GM18868 (cell line): ENCODE data around the gene OR5C1.
"Not testable (repeated sequence)": the region's sequence is repeated elsewhere in the genome, so short reads cannot be mapped to it uniquely, and the experiment has no call there.

Source experiments
- ATAC-seq: cut with Tn5 transposase; IDR thresholded peaks from one replicate; pipeline ENCODE4 v1.9.1; 2021; ENCODE audit warnings: mild to moderate bottlenecking, moderate library complexity; ENCODE audit not compliant: unreplicated experiment

OR5C1 gene

DNA sequence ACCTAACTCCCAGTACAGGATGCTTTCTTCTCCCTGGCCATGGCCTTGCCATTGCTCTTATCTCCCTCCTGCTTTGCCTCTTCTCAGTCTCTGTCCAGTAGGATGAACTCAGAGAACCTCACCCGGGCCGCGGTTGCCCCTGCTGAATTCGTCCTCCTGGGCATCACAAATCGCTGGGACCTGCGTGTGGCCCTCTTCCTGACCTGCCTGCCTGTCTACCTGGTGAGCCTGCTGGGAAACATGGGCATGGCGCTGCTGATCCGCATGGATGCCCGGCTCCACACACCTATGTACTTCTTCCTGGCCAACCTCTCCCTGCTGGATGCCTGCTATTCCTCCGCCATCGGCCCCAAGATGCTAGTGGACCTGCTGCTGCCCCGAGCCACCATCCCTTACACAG is at the start of gene OR5C1:
Gene OR5C1, plus strand, starts transcription at position 103 of the 400 bp plus-strand sequence. Its CDS starts 0 bp downstream, at position 103.
- no peak for ATAC-seq

DNA sequence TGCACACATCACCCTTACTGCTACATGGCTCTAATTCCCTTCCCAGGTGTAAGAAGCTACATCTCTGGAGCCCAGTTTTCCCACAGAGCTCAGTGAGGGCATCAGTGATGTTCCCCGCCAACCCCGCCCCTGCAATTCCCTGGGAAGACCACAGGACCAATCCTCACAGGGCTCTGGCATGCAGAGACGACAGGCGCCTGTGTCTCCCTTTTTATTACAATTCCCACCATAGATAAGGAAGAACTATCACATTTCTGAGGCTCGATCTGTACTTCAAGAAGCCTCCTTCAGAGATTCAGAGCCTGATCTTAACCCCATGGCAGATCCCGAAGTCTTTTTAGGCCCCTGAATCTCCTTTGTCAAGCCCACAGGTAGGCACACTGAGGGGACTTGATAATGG is 46.7 kb upstream of the OR5C1 start, which contains the start of gene OR1L6:
Gene OR1L6, plus strand, starts transcription at position 301 of the 400 bp plus-strand sequence. CDS start 7,545 bp downstream, outside the sequence.
- no peak for ATAC-seq

DNA sequence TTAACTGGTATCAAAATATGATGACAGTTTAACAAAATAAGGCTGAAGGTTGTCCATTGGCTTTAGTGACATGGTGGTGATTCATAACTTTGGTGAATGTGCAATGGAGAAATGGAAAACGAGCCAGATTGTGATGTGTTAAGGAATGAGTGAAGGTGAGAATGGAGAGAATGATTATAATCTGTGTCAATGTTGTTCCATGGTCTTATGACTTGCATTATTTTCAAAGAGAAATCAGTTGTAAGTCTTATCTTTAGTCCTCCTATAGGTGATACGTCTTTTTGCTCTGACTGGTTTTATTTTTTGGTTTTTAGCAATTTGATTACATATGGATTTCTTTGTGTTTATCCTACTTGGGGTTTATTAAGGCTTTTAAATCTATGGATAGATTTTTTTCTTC is 33.9 kb upstream of the OR5C1 start:
- no peak for ATAC-seq

DNA sequence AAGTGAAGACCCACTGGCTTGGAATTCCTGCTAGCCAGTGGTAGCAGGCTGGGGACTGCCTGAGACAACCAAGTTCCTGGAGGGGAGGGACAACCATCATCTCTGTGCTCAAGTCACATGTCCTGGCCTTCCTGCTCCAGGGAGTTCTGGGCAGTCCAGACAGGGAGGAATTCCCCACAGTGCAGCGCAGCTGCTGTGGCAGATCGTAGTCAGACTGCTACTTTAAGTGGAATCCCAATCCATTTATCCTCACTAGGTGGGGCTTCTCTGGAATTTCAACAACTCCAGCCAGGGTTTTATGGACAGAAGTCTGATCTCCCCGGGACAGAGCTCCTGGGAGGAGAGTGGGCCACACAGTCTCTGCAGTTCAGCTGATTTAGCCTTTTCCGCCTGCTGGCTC is 20.9 kb upstream of the OR5C1 start:
- ATAC-seq: no peak

DNA sequence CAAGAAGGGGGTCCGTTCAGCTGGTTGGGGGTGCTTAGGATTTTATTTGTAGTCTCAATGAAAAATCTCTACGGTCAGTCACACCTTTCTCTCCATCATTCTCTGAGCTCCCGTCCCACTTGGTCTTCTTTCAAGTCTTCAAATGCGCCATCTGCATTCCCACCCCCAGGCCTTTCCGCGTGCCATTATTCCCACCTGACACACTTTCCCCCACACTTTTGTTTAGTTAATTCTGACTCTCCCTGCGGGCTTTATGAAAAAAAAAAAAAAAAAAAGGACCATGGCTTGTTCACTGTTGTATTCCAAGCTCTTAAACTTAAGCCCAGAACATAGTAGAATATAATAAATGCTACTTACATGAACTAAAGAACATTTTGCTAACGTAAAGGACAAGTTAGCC is 11.7 kb upstream of the OR5C1 start:
- no peak for ATAC-seq

DNA sequence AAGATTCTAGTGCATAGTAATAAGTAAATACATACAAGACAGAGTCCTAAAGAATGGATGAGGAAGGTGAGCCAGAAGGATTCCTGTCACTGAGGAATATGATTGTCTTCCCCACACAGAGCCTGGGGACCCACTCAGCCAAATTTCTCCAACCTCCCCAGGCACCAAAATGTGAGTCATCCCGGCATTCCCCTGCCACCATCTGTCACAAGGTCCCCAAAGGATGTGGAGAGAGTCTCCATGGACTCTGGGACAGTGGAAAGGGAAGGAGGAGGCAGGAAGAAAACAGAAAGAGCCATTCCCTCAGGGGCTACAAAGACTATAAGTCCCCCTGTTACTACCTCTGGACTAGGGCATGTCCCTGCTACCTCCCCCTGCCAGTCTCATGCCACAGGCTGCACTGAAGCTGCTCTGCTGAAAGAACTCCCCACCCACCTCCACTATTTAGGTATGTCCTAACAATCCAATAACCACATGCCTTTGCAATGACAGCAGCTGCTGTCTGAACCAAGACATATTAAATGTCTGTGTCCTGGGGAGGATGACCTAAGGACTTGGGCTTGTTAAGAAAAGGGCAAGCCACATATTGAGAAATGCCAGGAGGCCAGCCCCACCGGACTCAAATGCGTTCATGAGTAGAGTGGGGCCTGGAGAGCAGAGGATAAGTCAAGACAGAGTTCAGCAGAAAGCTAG is 10.7 kb upstream of the OR5C1 start:
- no peak for ATAC-seq

DNA sequence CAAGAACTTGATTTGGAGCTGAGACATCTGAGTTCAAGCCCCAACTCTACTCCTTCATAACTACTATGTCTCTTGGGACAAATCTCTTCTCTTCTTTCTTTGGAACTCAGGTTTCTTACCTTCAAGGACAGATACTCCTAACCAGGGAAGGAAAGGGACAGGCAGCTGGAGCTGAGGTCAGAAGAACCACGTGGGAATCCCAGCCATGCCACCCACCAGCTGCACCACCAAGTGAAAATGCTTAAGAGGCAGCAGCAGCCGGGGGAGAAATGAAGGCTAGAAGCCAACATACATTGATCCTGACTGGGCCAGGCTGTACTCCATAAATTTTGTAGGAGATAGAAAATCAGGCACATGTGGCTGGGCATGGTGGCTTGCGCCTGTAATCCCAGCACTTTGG is 9.6 kb upstream of the OR5C1 start:
- ATAC-seq: no peak

DNA sequence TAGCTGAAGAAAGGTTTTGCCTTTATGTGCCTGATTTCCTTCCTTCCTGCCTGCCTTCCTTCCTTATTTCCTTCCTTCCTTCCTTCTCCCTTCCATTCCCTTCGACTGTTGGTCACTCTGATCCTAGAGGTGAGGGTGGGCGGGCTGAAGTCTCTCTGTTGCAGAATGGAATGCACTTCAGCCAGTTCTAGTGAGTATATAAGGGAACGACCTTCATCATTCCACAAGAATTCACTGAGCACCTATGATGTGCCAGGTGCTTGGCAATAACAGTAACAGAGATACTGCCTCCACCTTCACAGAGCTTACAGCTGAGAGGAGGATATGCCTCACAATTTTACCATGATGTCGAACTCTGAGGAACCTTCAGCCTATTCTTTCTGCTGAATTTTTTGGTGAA is 8.7 kb upstream of the OR5C1 start:
- no peak for ATAC-seq

DNA sequence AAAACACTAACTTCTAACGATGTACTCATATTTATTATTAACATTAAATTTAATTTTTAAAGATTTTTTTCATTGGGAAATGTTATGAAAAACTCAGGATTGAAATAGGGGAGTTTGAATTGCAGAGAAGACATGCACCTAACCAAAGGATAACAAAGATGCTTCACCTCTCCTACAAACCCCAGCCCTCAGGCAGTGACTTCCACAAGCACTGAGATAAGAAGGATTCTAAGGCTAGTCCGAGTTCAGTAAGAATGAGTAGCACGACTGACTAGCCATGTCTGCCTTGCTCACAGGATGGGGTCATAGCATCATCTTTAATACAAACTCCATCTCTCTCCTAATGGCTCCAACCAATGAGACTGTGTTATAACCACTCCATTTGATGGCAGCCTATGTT is 7.1 kb upstream of the OR5C1 start:
- ATAC-seq: no peak

DNA sequence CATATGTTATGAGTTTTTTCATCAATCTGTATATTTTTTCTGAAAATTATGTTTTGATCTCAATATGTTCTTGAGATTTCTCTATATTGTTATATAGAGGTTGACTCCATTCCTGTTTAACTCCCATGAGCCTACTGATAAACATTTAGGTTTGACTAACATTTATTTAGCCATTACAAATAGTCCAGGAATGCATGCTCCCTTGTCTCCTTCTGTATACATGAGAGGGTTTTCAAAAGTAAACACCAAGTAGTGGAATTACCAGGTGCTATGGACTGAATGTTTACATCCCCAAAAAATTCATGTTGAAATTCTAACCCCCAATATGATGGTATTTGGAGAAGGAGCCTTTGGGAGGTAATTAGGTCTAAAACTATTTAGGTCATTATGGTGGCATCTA is 3.5 kb upstream of the OR5C1 start:
- ATAC-seq: no peak

DNA sequence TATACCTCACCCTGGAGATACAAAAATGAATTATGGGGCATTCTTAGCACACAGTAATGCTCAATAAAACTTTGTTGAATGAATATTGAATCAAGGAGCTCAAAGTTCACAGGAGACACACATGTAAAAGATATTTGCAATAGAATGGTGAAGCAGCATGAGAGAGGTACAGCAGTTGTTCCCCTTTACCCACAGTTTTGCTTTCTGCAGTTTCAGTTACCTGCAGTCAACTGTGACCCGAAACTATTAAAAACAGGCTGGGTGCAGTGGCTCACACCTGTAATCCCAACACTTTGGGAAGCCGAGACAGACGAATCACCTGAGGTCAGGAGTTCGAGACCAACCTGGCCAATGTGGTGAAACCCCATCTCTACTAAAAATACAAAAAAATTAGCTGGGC is 2.4 kb upstream of the OR5C1 start:
- ATAC-seq: no peak

DNA sequence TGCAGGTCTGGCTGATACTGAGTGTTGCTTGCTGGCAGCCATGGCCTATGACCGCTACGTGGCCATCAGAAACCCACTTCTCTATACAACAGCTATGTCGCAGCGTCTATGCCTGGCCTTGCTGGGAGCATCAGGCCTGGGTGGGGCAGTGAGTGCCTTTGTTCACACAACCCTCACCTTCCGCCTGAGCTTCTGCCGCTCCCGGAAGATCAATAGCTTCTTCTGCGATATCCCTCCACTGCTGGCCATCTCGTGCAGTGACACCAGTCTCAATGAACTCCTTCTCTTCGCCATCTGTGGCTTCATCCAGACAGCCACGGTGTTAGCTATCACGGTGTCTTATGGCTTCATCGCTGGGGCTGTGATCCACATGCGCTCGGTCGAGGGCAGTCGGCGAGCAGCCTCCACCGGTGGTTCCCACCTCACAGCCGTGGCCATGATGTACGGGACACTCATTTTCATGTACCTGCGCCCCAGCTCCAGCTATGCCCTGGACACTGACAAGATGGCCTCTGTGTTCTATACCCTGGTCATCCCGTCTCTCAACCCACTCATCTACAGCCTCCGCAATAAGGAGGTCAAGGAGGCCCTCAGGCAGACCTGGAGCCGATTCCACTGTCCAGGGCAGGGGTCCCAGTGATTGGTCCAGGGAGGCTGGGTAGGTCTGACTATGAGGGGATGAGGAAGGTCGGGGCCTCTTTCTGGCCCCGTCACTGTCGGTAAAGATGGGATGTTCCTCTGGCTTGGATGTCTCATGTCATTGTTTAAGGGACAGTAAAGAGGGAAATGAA is 718 bp downstream of the OR5C1 start:
- ATAC-seq: no peak

DNA sequence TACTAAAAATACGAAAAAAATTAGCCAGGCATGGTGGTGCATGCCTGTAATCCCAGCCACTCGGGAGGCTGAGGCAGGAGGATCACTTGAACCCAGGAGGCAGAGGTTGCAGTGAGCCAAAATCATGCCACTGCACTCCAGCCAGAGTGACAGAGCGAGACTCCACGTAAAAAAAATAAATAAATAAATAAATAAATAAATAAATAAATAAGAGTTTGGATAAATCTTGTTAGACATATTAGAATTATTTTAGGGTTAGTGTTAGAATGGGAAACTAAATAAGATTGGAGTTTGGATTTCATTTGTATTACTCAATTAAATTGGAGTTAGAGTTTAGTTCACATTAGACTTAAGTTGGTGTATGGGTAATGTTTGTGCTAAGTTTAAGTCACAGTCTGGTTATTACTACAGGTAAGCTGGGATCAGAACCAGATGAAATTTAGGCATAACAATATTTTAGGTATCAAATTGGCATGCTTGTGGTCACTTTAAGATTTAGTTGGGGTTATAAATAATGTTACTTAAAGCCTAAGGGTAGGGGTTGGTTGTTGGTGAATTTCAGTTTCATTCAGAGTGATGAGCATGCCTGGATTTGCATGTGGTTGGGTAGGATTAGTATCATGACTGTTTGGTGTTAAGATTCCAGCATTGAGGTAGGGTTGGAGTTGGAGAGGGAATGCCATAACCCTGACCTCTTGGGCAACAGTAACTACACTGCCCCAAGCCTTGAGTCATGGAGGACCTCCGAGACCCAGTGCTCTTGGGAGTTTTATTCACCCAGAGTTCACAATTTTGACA is 3.3 kb downstream of the OR5C1 start:
- ATAC-seq: no peak

DNA sequence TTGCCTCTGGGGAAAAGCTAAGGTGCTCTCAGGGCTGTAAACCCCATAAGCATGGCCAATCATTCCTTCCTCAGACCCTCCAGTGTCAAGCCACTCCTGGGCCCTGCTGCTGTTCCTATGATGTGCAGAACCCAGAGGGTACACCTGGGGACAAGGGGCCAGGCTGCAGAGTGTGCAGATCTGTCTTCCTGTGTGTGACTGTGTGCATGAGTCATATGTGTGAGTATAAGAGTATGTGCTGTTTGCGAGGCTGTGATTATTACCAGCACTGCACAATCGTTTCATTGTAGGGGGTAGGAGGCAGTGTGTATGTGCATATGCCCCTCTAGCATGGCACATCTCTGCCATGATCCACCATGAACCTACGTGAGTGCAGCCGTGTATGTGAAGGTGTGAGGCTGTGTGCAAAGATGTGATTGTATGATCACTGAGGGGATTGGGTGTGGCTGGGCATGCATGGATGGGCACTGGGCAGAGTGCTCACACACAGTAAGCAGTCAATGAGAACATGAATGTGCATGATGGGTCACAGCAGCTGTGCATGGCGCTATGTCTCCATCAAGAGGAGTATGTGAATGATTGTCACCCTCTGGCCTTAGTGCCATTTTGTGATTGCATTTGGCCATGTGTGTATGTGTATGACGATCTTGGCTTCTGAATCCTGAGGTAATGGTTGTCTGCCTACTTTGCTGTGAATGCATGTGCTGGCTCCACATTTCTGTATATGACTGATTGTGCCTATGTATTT is 8.8 kb downstream of the OR5C1 start:
- no peak for ATAC-seq

DNA sequence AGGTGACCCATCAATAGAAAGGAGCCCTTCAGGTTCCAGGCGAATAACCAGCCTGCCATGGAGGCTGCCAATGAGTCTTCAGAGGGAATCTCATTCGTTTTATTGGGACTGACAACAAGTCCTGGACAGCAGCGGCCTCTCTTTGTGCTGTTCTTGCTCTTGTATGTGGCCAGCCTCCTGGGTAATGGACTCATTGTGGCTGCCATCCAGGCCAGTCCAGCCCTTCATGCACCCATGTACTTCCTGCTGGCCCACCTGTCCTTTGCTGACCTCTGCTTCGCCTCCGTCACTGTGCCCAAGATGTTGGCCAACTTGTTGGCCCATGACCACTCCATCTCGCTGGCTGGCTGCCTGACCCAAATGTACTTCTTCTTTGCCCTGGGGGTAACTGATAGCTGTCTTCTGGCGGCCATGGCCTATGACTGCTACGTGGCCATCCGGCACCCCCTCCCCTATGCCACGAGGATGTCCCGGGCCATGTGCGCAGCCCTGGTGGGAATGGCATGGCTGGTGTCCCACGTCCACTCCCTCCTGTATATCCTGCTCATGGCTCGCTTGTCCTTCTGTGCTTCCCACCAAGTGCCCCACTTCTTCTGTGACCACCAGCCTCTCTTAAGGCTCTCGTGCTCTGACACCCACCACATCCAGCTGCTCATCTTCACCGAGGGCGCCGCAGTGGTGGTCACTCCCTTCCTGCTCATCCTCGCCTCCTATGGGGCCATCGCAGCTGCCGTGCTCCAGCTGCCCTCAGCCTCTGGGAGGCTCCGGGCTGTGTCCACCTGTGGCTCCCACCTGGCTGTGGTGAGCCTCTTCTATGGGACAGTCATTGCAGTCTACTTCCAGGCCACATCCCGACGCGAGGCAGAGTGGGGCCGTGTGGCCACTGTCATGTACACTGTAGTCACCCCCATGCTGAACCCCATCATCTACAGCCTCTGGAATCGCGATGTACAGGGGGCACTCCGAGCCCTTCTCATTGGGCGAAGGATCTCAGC is 11.6 kb downstream of the OR5C1 start, which contains the start of gene OR1K1:
Gene OR1K1, plus strand, starts transcription at position 58 of the 995 bp plus-strand sequence. Its CDS starts 0 bp downstream, at position 58.
- ATAC-seq: no peak

DNA sequence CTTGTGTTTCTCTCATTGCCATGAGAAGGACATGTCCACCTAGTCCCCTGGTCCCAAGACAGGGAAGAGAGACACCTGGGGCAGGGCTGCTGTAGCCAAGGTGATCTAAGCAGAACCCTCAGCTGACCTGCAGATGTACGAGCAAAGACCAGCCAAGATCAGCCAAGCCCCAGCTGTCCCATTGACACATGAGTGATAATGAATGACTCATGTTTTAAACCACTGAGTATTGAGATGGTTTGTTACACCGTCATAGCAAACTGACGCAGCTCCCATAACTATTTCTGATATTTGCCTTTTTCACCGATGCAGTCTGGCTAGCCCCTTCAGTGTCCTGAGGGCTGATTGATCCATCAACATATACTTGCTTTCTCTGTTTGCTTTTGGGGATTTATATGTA is 17.9 kb downstream of the OR5C1 start:
- no peak for ATAC-seq

DNA sequence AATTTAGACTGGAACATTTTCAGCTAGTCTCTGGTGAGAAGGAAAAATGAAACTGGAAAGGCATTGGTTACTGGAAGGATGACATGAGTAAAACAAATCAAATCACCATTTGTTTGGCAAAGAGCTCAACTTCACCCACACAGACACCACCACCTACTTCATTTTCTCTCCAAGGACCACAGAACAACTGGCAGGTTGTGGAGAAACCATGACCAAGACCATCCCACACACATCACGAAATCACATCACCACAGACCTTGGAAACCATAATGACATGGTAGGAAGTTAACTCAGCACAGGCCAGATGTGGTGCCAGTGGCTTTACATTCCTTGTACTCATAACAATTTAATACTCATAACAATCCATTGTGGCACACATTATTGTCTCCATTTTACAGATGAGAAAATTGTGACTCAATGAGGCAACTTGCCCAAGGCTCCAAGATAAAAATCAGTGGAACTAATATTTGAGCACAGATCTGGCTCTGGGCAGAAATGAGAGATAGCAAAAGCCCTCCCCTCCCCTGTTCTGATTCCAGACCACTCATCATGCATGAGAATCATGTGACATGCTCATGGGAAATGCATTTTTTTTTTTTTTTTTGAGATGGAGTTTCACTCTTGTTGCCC is 18.7 kb downstream of the OR5C1 start:
- no peak for ATAC-seq

DNA sequence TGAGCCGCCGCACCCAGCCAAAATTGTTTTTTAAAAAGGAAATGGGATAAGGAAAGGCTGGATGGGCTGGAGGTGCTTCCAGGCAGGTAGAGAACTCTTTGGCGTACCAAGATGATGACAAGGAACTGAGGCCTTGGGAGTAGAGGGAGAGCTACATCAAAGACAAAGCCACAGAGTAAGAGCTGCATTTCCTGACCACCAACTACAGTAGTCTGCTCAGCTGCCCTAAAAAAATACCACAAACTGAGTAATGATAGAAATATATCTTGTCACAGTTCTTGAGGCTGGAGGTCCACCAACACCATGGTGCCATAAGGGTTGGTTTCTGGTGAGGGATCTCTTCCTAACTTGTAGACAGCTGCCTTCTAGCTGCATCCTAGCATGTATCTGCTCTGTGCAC is 19.4 kb downstream of the OR5C1 start:
- no peak for ATAC-seq

DNA sequence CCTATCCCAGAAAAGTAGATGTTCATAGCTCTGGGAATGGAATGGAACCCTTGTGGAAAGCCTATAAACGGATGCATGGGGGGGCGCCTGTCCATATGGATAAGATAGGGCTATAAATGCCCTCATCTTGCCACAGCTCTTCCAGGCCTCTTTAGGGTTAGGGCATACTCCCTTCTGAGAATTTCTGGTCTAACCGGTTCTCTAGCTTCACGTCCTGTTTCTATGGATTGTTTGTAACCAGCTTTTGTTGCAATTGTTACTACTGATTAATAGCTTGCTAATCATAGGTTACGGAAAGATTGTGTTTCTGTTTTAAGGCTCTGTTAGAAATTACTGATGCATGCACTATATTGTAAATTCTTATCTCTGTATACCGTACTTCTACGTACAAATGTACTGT is 20.5 kb downstream of the OR5C1 start:
- not testable (repeated sequence) for ATAC-seq
